Measurements from ENCODE around the gene ALKAL2.

GRCh38 chr2:313991-314390 is 26.1 kb upstream of the ALKAL2 start:
- TF ChIP-seq POLR2AphosphoS5 (IDR thresholded peaks at IDR 0.05; ENCODE audit: low read depth, low read length) (no peak), SIN3A (IDR thresholded peaks at IDR 0.05; ENCODE audit: low read depth) (no peak), SRF (IDR thresholded peaks at IDR 0.05; ENCODE audit: low read depth) (no peak), POLR2A (IDR thresholded peaks at IDR 0.05; ENCODE audit: borderline replicate concordance, extremely low read depth, insufficient read depth, insufficient read length) (no peak), JUND (IDR thresholded peaks at IDR 0.05) (no peak), ELF1 (IDR thresholded peaks at IDR 0.05; ENCODE audit: borderline replicate concordance, low read depth) (no peak)
- TF ChIP-seq, protein P1, sequence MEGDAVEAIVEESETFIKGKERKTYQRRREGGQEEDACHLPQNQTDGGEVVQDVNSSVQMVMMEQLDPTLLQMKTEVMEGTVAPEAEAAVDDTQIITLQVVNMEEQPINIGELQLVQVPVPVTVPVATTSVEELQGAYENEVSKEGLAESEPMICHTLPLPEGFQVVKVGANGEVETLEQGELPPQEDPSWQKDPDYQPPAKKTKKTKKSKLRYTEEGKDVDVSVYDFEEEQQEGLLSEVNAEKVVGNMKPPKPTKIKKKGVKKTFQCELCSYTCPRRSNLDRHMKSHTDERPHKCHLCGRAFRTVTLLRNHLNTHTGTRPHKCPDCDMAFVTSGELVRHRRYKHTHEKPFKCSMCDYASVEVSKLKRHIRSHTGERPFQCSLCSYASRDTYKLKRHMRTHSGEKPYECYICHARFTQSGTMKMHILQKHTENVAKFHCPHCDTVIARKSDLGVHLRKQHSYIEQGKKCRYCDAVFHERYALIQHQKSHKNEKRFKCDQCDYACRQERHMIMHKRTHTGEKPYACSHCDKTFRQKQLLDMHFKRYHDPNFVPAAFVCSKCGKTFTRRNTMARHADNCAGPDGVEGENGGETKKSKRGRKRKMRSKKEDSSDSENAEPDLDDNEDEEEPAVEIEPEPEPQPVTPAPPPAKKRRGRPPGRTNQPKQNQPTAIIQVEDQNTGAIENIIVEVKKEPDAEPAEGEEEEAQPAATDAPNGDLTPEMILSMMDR (IDR thresholded peaks at IDR 0.05 in 2 of 3, conservative IDR thresholded peaks at IDR 0.05 in 1 of 3; ENCODE audit: borderline replicate concordance in 1 of 3, insufficient read depth in 1 of 3, low read depth in 2 of 3, low read length in 2 of 3), result no peak
- TF ChIP-seq, protein P2, sequence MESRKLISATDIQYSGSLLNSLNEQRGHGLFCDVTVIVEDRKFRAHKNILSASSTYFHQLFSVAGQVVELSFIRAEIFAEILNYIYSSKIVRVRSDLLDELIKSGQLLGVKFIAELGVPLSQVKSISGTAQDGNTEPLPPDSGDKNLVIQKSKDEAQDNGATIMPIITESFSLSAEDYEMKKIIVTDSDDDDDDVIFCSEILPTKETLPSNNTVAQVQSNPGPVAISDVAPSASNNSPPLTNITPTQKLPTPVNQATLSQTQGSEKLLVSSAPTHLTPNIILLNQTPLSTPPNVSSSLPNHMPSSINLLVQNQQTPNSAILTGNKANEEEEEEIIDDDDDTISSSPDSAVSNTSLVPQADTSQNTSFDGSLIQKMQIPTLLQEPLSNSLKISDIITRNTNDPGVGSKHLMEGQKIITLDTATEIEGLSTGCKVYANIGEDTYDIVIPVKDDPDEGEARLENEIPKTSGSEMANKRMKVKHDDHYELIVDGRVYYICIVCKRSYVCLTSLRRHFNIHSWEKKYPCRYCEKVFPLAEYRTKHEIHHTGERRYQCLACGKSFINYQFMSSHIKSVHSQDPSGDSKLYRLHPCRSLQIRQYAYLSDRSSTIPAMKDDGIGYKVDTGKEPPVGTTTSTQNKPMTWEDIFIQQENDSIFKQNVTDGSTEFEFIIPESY (IDR thresholded peaks at IDR 0.05; ENCODE audit: extremely low read depth, insufficient replicate concordance, low read length), result no peak

All from HCT116 (cell line).